SU-DHL-6 (cell line): Measurements from ENCODE around the gene MPIG6B.

ENCODE experiments used
- H2AFZ ChIP-seq: fragments of 200-600 bp; sonication (generic); 2 replicates; pipeline ENCODE4 v1.6.1; 2014; ENCODE audit warnings: low read depth, mild to moderate bottlenecking, moderate library complexity, mixed read lengths, antibody characterized with exemption, low read length; ENCODE audit not compliant: severe bottlenecking
- H3F3A ChIP-seq: fragments of 200-600 bp; shearing (Covaris generic); 2 replicates; pipeline ENCODE4 v1.6.0; 2016; ENCODE audit warnings: antibody characterized with exemption, mild to moderate bottlenecking; ENCODE audit not compliant: insufficient read depth
- H3K27ac ChIP-seq: fragments of 200-600 bp; sonication (generic); 2 replicates; pipeline ENCODE4 v1.5.1; 2016; ENCODE audit warnings: low read depth, mild to moderate bottlenecking, low read length, moderate library complexity, mixed read lengths
- H3K27me3 ChIP-seq: fragments of 200-600 bp; sonication (generic), shearing (Covaris generic); 2 replicates; pipeline ENCODE4 v1.6.0; 2014; ENCODE audit warnings: mild to moderate bottlenecking, low read length
- H3K36me3 ChIP-seq: fragments of 200-600 bp; sonication (generic); 2 replicates; pipeline ENCODE4 v1.6.1; 2014; ENCODE audit warnings: mild to moderate bottlenecking, low read length, mixed read lengths
- H3K4me2 ChIP-seq: fragments of 300-600, 200-600 bp; shearing (Covaris generic), sonication (generic); 2 replicates; pipeline ENCODE4 v1.6.0; 2014; ENCODE audit warnings: low read length, low read depth, mild to moderate bottlenecking; ENCODE audit not compliant: poor library complexity, severe bottlenecking
- H3K4me3 ChIP-seq: fragments of 200-600 bp; sonication (generic); 2 replicates; pipeline ENCODE4 v1.5.1; 2014; ENCODE audit warnings: antibody characterized with exemption, low read length, mild to moderate bottlenecking, mixed read lengths; ENCODE audit not compliant: insufficient read depth, poor library complexity, severe bottlenecking
- H3K79me2 ChIP-seq: fragments of 200-600 bp; sonication (generic); 2 replicates; pipeline ENCODE4 v1.6.1; 2014; ENCODE audit warnings: mild to moderate bottlenecking, low read length, moderate library complexity; ENCODE audit not compliant: insufficient read depth
- H3K9ac ChIP-seq: fragments of 200-600 bp; sonication (generic); 2 replicates; pipeline ENCODE4 v1.7.0; 2014; ENCODE audit warnings: mild to moderate bottlenecking, low read length
- H3K9me2 ChIP-seq: fragments of 200-600 bp; sonication (generic); replicated peaks from 2 replicates; pipeline ENCODE4 v1.6.1; 2014; ENCODE audit warnings: low read length; ENCODE audit not compliant: insufficient read depth
- H3K9me3 ChIP-seq: fragments of 200-600 bp; sonication (generic); 2 replicates; pipeline ENCODE4 v1.6.1; 2014; ENCODE audit warnings: low read length, mixed read lengths; ENCODE audit not compliant: insufficient read depth
- H4K20me1 ChIP-seq: fragments of 200-600 bp; sonication (generic); 2 replicates; pipeline ENCODE4 v1.6.1; 2014; ENCODE audit warnings: low read depth, mild to moderate bottlenecking, antibody characterized with exemption, low read length, moderate library complexity, mixed read lengths
- CTCF ChIP-seq: fragments of 200-600 bp; sonication (generic); IDR thresholded peaks from one replicate; pipeline ENCODE4 v1.5.1; 2017; ENCODE audit warnings: antibody characterized with exemption, mild to moderate bottlenecking, low read length, moderate library complexity; ENCODE audit not compliant: insufficient read depth, poor library complexity, severe bottlenecking
- EZH2phosphoT487 ChIP-seq: fragments of 200-600 bp; sonication (generic), shearing (Covaris generic); conservative IDR thresholded peaks from 2 replicates; pipeline ENCODE4 v1.6.1; 2018; ENCODE audit warnings: mild to moderate bottlenecking, antibody characterized with exemption, low read length, moderate library complexity, mixed read lengths

The MPIG6B gene

GRCh38 chr6:31767096-31767645, 44.0 kb downstream of the MPIG6B start:
- Histone ChIP-seq H3K27ac (no peak overlapping the region), H3K9ac (no peak overlapping the region), H3K27me3 (no peaks in the 10 kb centered on the region), H3K36me3 (peaks cover 5% of the 10 kb centered on the region; the same call in 1 of the 2 replicates), H3K4me2 (no peak overlapping the region), H2AFZ (no peak overlapping the region), H3K79me2 (no peaks in the 10 kb centered on the region), H3K9me2 (no peaks in the 10 kb centered on the region), H3F3A (peaks cover 8% of the 10 kb centered on the region), H4K20me1 (no peaks in the 10 kb centered on the region), H3K4me3 (no peak overlapping the region), H3K9me3 (no peaks in the 10 kb centered on the region)
- no peak for TF ChIP-seq CTCF
- no peak for TF ChIP-seq EZH2phosphoT487

- Histone ChIP-seq H3K9ac (no peak overlapping the region), H3K27ac (no peak overlapping the region), H3K4me2 (no peak overlapping the region), H3K4me3 (no peak overlapping the region), H3K9me2 (no peaks in the 10 kb centered on the region), H4K20me1 (no peaks in the 10 kb centered on the region), H3K36me3 (no peaks in the 10 kb centered on the region), H3F3A (peaks cover 8% of the 10 kb centered on the region), H3K9me3 (no peaks in the 10 kb centered on the region), H2AFZ (no peak overlapping the region), H3K79me2 (no peaks in the 10 kb centered on the region), H3K27me3 (no peaks in the 10 kb centered on the region)
- no peak for TF ChIP-seq CTCF
- no peak for TF ChIP-seq EZH2phosphoT487
These were observed 45.4 kb downstream of the MPIG6B start for GRCh38 chr6:31768363-31769257.

DNA sequence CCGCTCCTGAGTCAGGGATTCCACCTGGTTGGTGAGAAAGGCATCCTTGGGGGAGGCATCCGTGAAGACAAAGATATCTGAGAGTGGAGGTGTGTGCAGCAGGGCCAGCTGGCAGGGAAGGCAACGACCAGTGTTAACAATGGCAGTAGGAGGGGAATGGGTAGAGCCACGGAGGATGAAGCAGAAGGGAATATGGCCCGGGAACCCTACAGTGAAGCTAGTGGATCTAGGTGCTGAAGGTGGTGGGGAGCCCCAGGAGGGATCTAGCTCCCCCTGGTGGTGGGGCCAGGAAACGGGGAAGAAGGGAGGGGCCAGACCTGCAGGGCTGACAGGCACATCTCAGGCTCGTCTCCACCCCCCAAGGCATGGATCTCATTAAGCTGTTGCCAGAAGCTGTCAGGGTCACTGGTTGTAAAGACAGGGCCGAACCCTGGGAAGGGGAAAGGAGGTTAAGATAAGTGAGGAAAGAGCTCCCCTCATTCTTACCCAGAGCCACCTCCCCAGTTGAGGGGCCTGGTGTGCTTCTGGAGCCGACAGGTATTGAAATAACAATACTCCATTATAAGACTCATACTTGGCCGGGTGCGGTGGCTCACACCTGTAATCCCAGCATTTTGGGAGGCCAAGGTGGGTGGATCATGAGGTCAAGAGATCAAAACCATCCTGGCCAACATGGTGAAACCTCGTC, 46.7 kb downstream of the MPIG6B start:
- TF ChIP-seq CTCF (peak; percentile 98), EZH2phosphoT487 (no peak)
- Histone ChIP-seq H3F3A (no peaks in the 10 kb centered on the region; the same call in 1 of the 2 replicates), H3K79me2 (no peaks in the 10 kb centered on the region), H3K27me3 (no peaks in the 10 kb centered on the region), H2AFZ (no peak overlapping the region), H3K27ac (no peak overlapping the region), H3K9me3 (no peaks in the 10 kb centered on the region), H3K4me3 (no peak overlapping the region), H3K36me3 (no peaks in the 10 kb centered on the region), H4K20me1 (no peaks in the 10 kb centered on the region), H3K4me2 (no peak overlapping the region), H3K9ac (no peak overlapping the region), H3K9me2 (no peaks in the 10 kb centered on the region)
